Measurements from ENCODE around the gene EMP1. TPM values are rescaled to one million over a fixed set of nuclear protein-coding genes. Genes with fewer than 3 reads are reported as not detected.

EMP1 gene
- total and polyA plus RNA-seq, 2 of the 8 experiments (the other 6 are each of a cell fraction or from before 2014, with no cell fraction given): 0.17 to 0.65 TPM

- TF ChIP-seq SIX5 (IDR thresholded peaks at IDR 0.05; ENCODE audit: low read depth, low read length) (no peak), NANOG (IDR thresholded peaks at IDR 0.05; ENCODE audit: insufficient read depth, low read depth, low read length, poor library complexity, severe bottlenecking) (no peak), BRCA1 (IDR thresholded peaks at IDR 0.05; ENCODE audit: low read depth, low read length) (no peak), TAF1 (IDR thresholded peaks at IDR 0.05; ENCODE audit: low read depth, low read length) (no peak)
Measured at GRCh38 chr12:13227191-13227590, 30.7 kb downstream of the EMP1 start (continued).

Measured in H1 (cell line).